H1 (cell line): ENCODE data around the gene SLC24A5. TPM values are rescaled to one million over a fixed set of nuclear protein-coding genes. Genes with fewer than 3 reads are reported as not detected.

Source experiments
- CTCF ChIA-PET: fragments of 300-600 bp; sonication (Branson Sonifier 250); formaldehyde crosslinking; loops from one replicate; lab custom pipeline; 2021; ENCODE audit not compliant: partially characterized antibody; lab: Charles Lee
- POLR2A ChIA-PET: fragments of 300-600 bp; sonication (Branson Sonifier 250); formaldehyde crosslinking; loops from one replicate; lab custom pipeline; 2021; ENCODE audit warnings: inconsistent platforms; ENCODE audit not compliant: partially characterized antibody; lab: Charles Lee
- DNase-seq, 2 experiments: peaks; one replicate each; pipeline versions ENCODE4 v3.0.0 to v3.0.0-alpha.2; 2010 to 2022; ENCODE audit warnings: low spot score in 2 of 2, low read depth in 1 of 2, mixed read lengths in 1 of 2
- FAIRE-seq: peaks from 2 replicates; lab custom pipeline; 2011; peaks lifted over from hg19 to GRCh38; lab: Jason Lieb, UNC
- H2AFZ ChIP-seq: 2 replicates; pipeline ENCODE4 v1.8.1; 2012; ENCODE audit warnings: low read length, inconsistent platforms
- H2AK5ac ChIP-seq: 2 replicates; pipeline ENCODE4 v1.6.1; 2013; ENCODE audit warnings: low read depth, low read length
- H2BK120ac ChIP-seq: replicated peaks from 2 replicates; pipeline ENCODE3; 2013; ENCODE audit warnings: low read depth, low read length, inconsistent platforms
- H2BK12ac ChIP-seq: 2 replicates; pipeline ENCODE4 v1.6.1; 2013; ENCODE audit warnings: low read depth, low read length
- H2BK15ac ChIP-seq: 2 replicates; pipeline ENCODE4 v1.6.1; 2013; ENCODE audit warnings: low read length
- H2BK20ac ChIP-seq: 2 replicates; pipeline ENCODE4 v1.6.1; 2013; ENCODE audit warnings: low read length
- H2BK5ac ChIP-seq: 2 replicates; pipeline ENCODE4 v1.6.1; 2013; ENCODE audit warnings: low read depth, low read length
- H3K14ac ChIP-seq: 2 replicates; pipeline ENCODE4 v1.6.1; 2013; ENCODE audit warnings: inconsistent platforms; ENCODE audit not compliant: insufficient read length
- H3K18ac ChIP-seq: 2 replicates; pipeline ENCODE4 v1.6.1; 2013; ENCODE audit warnings: low read length; ENCODE audit errors: extremely low read depth
- H3K23ac ChIP-seq: 2 replicates; pipeline ENCODE4 v1.6.1; 2013; ENCODE audit warnings: inconsistent platforms; ENCODE audit not compliant: insufficient read length
- H3K23me2 ChIP-seq: 2 replicates; pipeline ENCODE4 v1.6.1; 2013; ENCODE audit warnings: low read depth, low read length
- H3K27ac ChIP-seq: 2 replicates; pipeline ENCODE4 v1.6.1; 2011; ENCODE audit warnings: low read depth, low read length, inconsistent platforms
- H3K27me3 ChIP-seq, 4 experiments: replicated peaks in 1 of 4; 1 replicate in 1 of 4; 2 replicates in 3 of 4; pipeline versions ENCODE4 v1.6.1 to v1.8.1; 2011 to 2013; ENCODE audit warnings: low read length in 3 of 4, mild to moderate bottlenecking in 3 of 4, inconsistent platforms in 2 of 4, mixed read lengths in 2 of 4, moderate library complexity in 1 of 4; ENCODE audit not compliant: control insufficient read depth in 3 of 4, insufficient read depth in 3 of 4; ENCODE audit errors: extremely low read depth in 1 of 4
- H3K36me3 ChIP-seq, 4 experiments: 2 replicates each; pipeline versions ENCODE4 v1.6.1 to v1.8.1; 2011 to 2013; ENCODE audit warnings: mild to moderate bottlenecking in 4 of 4, low read length in 3 of 4, moderate library complexity in 2 of 4, control low read depth in 1 of 4, inconsistent platforms in 1 of 4; ENCODE audit not compliant: insufficient read depth in 4 of 4, control insufficient read depth in 2 of 4
- H3K4ac ChIP-seq: replicated peaks from 2 replicates; pipeline ENCODE3; 2013; ENCODE audit warnings: low read length, low read depth, mixed read lengths, inconsistent platforms; ENCODE audit not compliant: insufficient read length
- H3K4me1 ChIP-seq, 4 experiments: replicated peaks in 1 of 4; 1 replicate in 1 of 4; 2 replicates in 3 of 4; pipeline versions ENCODE4 v1.6.1 to v1.8.1; 2011 to 2013; ENCODE audit warnings: low read length in 3 of 4, inconsistent platforms in 2 of 4, mixed read lengths in 1 of 4; ENCODE audit not compliant: insufficient read depth in 4 of 4, control insufficient read depth in 3 of 4
- H3K4me2 ChIP-seq, 2 experiments: 2 replicates each; pipeline versions ENCODE4 v1.6.1 to v1.8.1; 2011 to 2013; ENCODE audit warnings: low read depth in 2 of 2, low read length in 2 of 2, control low read depth in 1 of 2, inconsistent platforms in 1 of 2, mild to moderate bottlenecking in 1 of 2; ENCODE audit not compliant: insufficient read depth in 1 of 2
- H3K4me3 ChIP-seq, 4 experiments: fragments of 200-600, 300-600 bp in 1 of 4; sonication (generic), shearing (Covaris generic), sonication (Bioruptor Twin) in 1 of 4; 2 replicates each; pipeline versions ENCODE4 v1.5.1 to v1.8.1; 2011 to 2016; ENCODE audit warnings: low read length in 4 of 4, low read depth in 3 of 4, control low read depth in 2 of 4, inconsistent platforms in 2 of 4, mild to moderate bottlenecking in 2 of 4, mixed read lengths in 1 of 4, moderate library complexity in 1 of 4; ENCODE audit not compliant: insufficient read depth in 2 of 4; ENCODE audit errors: extremely low read depth in 1 of 4
- H3K56ac ChIP-seq: replicated peaks from 2 replicates; pipeline ENCODE3; 2013; ENCODE audit warnings: low read depth, mild to moderate bottlenecking, mixed read lengths, low read length, inconsistent platforms; ENCODE audit not compliant: insufficient read length
- H3K79me1 ChIP-seq: 2 replicates; pipeline ENCODE4 v1.6.1; 2013; ENCODE audit warnings: low read depth, low read length, control low read depth
- H3K79me2 ChIP-seq, 2 experiments: 2 replicates each; pipeline versions ENCODE4 v1.6.1 to v1.8.1; 2012 to 2013; ENCODE audit warnings: low read length in 2 of 2, mild to moderate bottlenecking in 2 of 2, inconsistent platforms in 1 of 2; ENCODE audit not compliant: insufficient read depth in 2 of 2, control insufficient read depth in 1 of 2
- H3K9ac ChIP-seq, 4 experiments: replicated peaks in 1 of 4; 1 replicate in 1 of 4; 2 replicates in 3 of 4; pipeline versions ENCODE4 v1.6.1 to v1.8.1; 2011 to 2013; ENCODE audit warnings: low read depth in 3 of 4, low read length in 3 of 4, control low read depth in 2 of 4, mild to moderate bottlenecking in 2 of 4, moderate library complexity in 2 of 4, inconsistent platforms in 1 of 4; ENCODE audit errors: extremely low read depth in 1 of 4
- H3K9me3 ChIP-seq, 2 experiments: 2 replicates each; pipeline versions ENCODE4 v1.6.1 to v1.8.1; 2012 to 2013; ENCODE audit warnings: mild to moderate bottlenecking in 2 of 2, moderate library complexity in 2 of 2, control low read depth in 1 of 2, inconsistent platforms in 1 of 2, low read depth in 1 of 2, low read length in 1 of 2, mixed read lengths in 1 of 2; ENCODE audit not compliant: insufficient read depth in 2 of 2
- H4K20me1 ChIP-seq, 2 experiments: replicated peaks in 1 of 2; 2 replicates each; pipeline versions ENCODE3 to v1.8.1; 2011 to 2013; ENCODE audit warnings: inconsistent platforms in 2 of 2, low read length in 2 of 2, mild to moderate bottlenecking in 1 of 2; ENCODE audit not compliant: insufficient read depth in 2 of 2, control insufficient read depth in 1 of 2
- H4K5ac ChIP-seq: 2 replicates; pipeline ENCODE4 v1.6.1; 2013; ENCODE audit warnings: low read length, low read depth, mixed read lengths, inconsistent platforms; ENCODE audit not compliant: insufficient read length
- H4K8ac ChIP-seq: 2 replicates; pipeline ENCODE4 v1.8.0; 2013; ENCODE audit warnings: mild to moderate bottlenecking, moderate library complexity, low read length, inconsistent platforms; ENCODE audit not compliant: insufficient read depth; ENCODE audit errors: extremely low read depth
- H4K91ac ChIP-seq: replicated peaks from 2 replicates; pipeline ENCODE3; 2013; ENCODE audit warnings: low read length, mixed read lengths, inconsistent platforms; ENCODE audit not compliant: insufficient read length
- BCL11A ChIP-seq, 2 experiments: IDR thresholded peaks; one replicate each; pipeline ENCODE4 v1.6.1; 2011; ENCODE audit warnings: low read depth in 2 of 2, low read length in 2 of 2, mild to moderate bottlenecking in 2 of 2
- CREB1 ChIP-seq: IDR thresholded peaks from 2 replicates; pipeline ENCODE4 v1.6.1; 2012; ENCODE audit warnings: inconsistent platforms
- KDM4A ChIP-seq: IDR thresholded peaks from one replicate; pipeline ENCODE4 v1.7.1; 2012; ENCODE audit warnings: low read depth, mild to moderate bottlenecking, moderate library complexity, low read length, inconsistent platforms; ENCODE audit not compliant: severe bottlenecking
- KDM5A ChIP-seq: fragments of 200-600 bp; IDR thresholded peaks from 2 replicates; pipeline ENCODE4 v1.7.1; 2012; ENCODE audit warnings: mild to moderate bottlenecking, low read length, inconsistent platforms, mixed read lengths
- MAFK ChIP-seq: IDR thresholded peaks from 2 replicates; pipeline ENCODE4 v1.6.1; 2012; ENCODE audit warnings: low read depth, mild to moderate bottlenecking, improper control_type of control experiment, low read length
- RAD21 ChIP-seq, 2 experiments: IDR thresholded peaks in 1 of 2; conservative IDR thresholded peaks in 1 of 2; 2 replicates each; pipeline ENCODE4 v1.6.1; 2011; ENCODE audit warnings: low read depth in 2 of 2, low read length in 2 of 2, improper control_type of control experiment in 1 of 2, inconsistent platforms in 1 of 2, mild to moderate bottlenecking in 1 of 2, moderate library complexity in 1 of 2
- WGBS, 2 experiments: shearing (Covaris generic) in 1 of 2; methylation state at CpG; one replicate each; pipeline versions ENCODE4 v1.1.6 to v1.1.7; 2013 to 2015; ENCODE audit warnings: low lambda C conversion rate in 2 of 2, mixed read lengths in 2 of 2, inconsistent platforms in 1 of 2, low coverage in 1 of 2, missing lambda C conversion rate in 1 of 2; ENCODE audit not compliant: insufficient replicate concordance in 2 of 2, insufficient coverage in 1 of 2, insufficient read length in 1 of 2; ENCODE audit errors: extremely low coverage in 1 of 2, missing lambda C conversion rate in 1 of 2; 5-methylcytosine and 5-hydroxymethylcytosine counted together
- polyA plus RNA-seq, 7 experiments: library from polyadenylated mRNA; depleted of rRNA in 3 of 7; stranded (reverse) in 5 of 7; unstranded in 2 of 7; fragments of >200 nt in 5 of 7; fragments of 200-250 nt in 2 of 7; gene quantifications; 1 replicate in 5 of 7; 2 replicates in 1 of 7; 4 replicates in 1 of 7; pipeline versions ENCODE4 v1.2.1 to v1.2.3, GENCODE V29; 2011 to 2013; ENCODE audit warnings: missing spikeins in 2 of 7, mixed read lengths in 2 of 7
- total RNA-seq: library from RNA; stranded (reverse); fragmentation: NEBNext Ultra II Directional; extraction: Animal tissue kit (Norgen Biotek cat#: 25700); gene quantifications from 2 replicates; pipeline ENCODE4 v1.2.1, GENCODE V29; 2021
- TF ChIP-seq, protein P1 (sequence below): IDR thresholded peaks from 2 replicates; pipeline ENCODE4 v1.6.1; 2011; ENCODE audit warnings: low read length, improper control_type of control experiment

Gene SLC24A5
- total and polyA plus RNA-seq, 2 of the 8 experiments (the other 6 are each of a cell fraction or from before 2014, with no cell fraction given) = not detected

GRCh38 chr15:48086576-48086975 is 34.2 kb upstream of the SLC24A5 start:
- ChIA-PET CTCF (interaction anchor here (1.6 to 2.6 kb wide), 5 partner anchors 26 to 891 kb away, joined by 3 to 20 read pairs (median 8); no protein-coding TSS in a partner anchor), POLR2A (no interaction called here)
- H3K23me2 ChIP-seq = no peaks in the 10 kb centered on the region
- H3K79me2 ChIP-seq = no peaks in the 10 kb centered on the region
- H3K4me3 ChIP-seq = no peak overlapping the region
- H2AFZ ChIP-seq = no peak overlapping the region
- H3K79me1 ChIP-seq = no peaks in the 10 kb centered on the region
- no peak overlapping the region for H4K5ac ChIP-seq
- H2BK120ac ChIP-seq = no peak overlapping the region
- H2BK20ac ChIP-seq = no peak overlapping the region
- WGBS, 2 experiments = 88% methylated on average over 5 of the region's 5 CpGs; no CpG with 5 or more reads in 1 of the 2 experiments
- no peak overlapping the region for H2BK15ac ChIP-seq
- peaks cover 14 to 15% of the 10 kb centered on the region in 2 experiments; a peak in 3 of 4 replicates for H3K9me3 ChIP-seq
- H3K27ac ChIP-seq = no peak overlapping the region
- no peak overlapping the region for H2BK12ac ChIP-seq
- DNase-seq (no peak), FAIRE-seq (no peak)
- H3K56ac ChIP-seq = no peak overlapping the region
- H3K27me3 ChIP-seq = no peaks in the 10 kb centered on the region
- no peak overlapping the region for H3K23ac ChIP-seq
- no peak overlapping the region for H3K18ac ChIP-seq
- no peaks in the 10 kb centered on the region for H3K4me1 ChIP-seq
- H4K8ac ChIP-seq = no peak overlapping the region
- H3K9ac ChIP-seq = no peak overlapping the region
- H2AK5ac ChIP-seq = no peak overlapping the region
- no peaks in the 10 kb centered on the region for H3K36me3 ChIP-seq
- H2BK5ac ChIP-seq = no peak overlapping the region
- no peaks in the 10 kb centered on the region for H4K20me1 ChIP-seq
- H4K91ac ChIP-seq = no peak overlapping the region
- H3K4me2 ChIP-seq = no peak overlapping the region
- no peak for TF ChIP-seq KDM4A
- TF ChIP-seq MAFK = peak; percentile 86
- TF ChIP-seq, protein P1, sequence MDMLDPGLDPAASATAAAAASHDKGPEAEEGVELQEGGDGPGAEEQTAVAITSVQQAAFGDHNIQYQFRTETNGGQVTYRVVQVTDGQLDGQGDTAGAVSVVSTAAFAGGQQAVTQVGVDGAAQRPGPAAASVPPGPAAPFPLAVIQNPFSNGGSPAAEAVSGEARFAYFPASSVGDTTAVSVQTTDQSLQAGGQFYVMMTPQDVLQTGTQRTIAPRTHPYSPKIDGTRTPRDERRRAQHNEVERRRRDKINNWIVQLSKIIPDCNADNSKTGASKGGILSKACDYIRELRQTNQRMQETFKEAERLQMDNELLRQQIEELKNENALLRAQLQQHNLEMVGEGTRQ = no peak
- no peak for TF ChIP-seq KDM5A
- no peak for TF ChIP-seq RAD21 (IDR thresholded peaks at IDR 0.05 in 1 of 2, conservative IDR thresholded peaks at IDR 0.05 in 1 of 2; ENCODE audit: low read depth in 2 of 2, low read length in 2 of 2)
- no peak for TF ChIP-seq BCL11A (IDR thresholded peaks at IDR 0.05; ENCODE audit: low read depth in 2 of 2, low read length in 2 of 2)
- no peak for TF ChIP-seq CREB1
- no peak overlapping the region for H3K14ac ChIP-seq
- H3K4ac ChIP-seq = no peak overlapping the region
